ENCODE data around the gene FAF1.
"Not testable (repeated sequence)": the region's sequence is repeated elsewhere in the genome, so short reads cannot be mapped to it uniquely, and the experiment has no call there.

The FAF1 gene

DNA sequence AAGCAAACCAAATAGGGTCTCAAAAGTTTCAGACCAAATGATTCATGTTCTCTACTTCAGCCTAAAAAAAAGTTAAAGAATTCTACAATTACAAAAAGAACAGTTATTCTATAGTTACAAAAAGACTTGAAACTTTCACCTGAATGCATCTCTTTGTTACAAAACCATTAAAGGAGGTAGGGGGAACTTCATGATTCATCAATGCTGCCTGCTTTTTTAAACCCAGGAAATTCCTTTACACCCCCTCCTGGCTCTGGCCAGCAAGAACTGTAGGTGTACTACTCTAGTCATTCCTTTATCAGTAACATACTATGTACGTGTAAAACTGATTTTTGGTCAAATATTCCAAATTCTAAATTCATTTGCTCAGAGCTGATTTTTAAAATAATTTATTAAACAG, 5.0 kb downstream of the FAF1 start:
- Histone ChIP-seq H2BK120ac (ENCODE audit: insufficient read depth, low read length, poor library complexity) (no peak overlapping the region), H3K14ac (ENCODE audit: low read length) (no peak overlapping the region), H4K91ac (ENCODE audit: low read depth, low read length) (no peak overlapping the region), H3K4me3 (ENCODE audit: low read depth, low read length) (no peak overlapping the region), H3K4me2 (ENCODE audit: low read length) (no peak overlapping the region), H4K12ac (ENCODE audit: low read depth, low read length) (no peak overlapping the region), H3K27ac (ENCODE audit: low read depth, low read length) (no peak overlapping the region), H3K36me3 (ENCODE audit: control insufficient read depth in 1 of 2, insufficient read depth in 2 of 2, low read length in 2 of 2) (peaks cover 0 to 3% of the 10 kb centered on the region in 2 experiments), H2AK5ac (ENCODE audit: low read length) (no peak overlapping the region), H2AFZ (ENCODE audit: insufficient read depth, low read length, poor library complexity) (no peak overlapping the region), H3K18ac (ENCODE audit: low read length) (no peak overlapping the region), H3K27me3 (ENCODE audit: insufficient read depth, low read length) (no peaks in the 10 kb centered on the region), H3K9me3 (ENCODE audit: insufficient read depth, low read depth, low read length) (peaks cover 2% of the 10 kb centered on the region), H3K4me1 (ENCODE audit: control insufficient read depth in 1 of 2, insufficient read depth in 2 of 2, low read length in 2 of 2) (peaks cover 0 to 1% of the 10 kb centered on the region in 2 experiments), H3K79me2 (ENCODE audit: control insufficient read depth, insufficient read depth, low read length, poor library complexity) (peaks cover 2% of the 10 kb centered on the region), H2BK5ac (ENCODE audit: low read depth, low read length, poor library complexity) (no peak overlapping the region), H3K4ac (ENCODE audit: low read depth, low read length) (no peak overlapping the region), H3K79me1 (ENCODE audit: low read length) (peaks cover 3% of the 10 kb centered on the region), H4K8ac (ENCODE audit: low read depth, low read length) (no peak overlapping the region), H3K9ac (ENCODE audit: low read length) (no peak overlapping the region), H3K23ac (ENCODE audit: low read length) (no peak overlapping the region), H2BK12ac (ENCODE audit: low read length) (no peak overlapping the region)
- no CpG with 5 or more reads among the region's 1 CpG for WGBS (ENCODE audit: extremely low coverage, insufficient coverage, insufficient read length)
- DNase-seq, result no peak

DNA sequence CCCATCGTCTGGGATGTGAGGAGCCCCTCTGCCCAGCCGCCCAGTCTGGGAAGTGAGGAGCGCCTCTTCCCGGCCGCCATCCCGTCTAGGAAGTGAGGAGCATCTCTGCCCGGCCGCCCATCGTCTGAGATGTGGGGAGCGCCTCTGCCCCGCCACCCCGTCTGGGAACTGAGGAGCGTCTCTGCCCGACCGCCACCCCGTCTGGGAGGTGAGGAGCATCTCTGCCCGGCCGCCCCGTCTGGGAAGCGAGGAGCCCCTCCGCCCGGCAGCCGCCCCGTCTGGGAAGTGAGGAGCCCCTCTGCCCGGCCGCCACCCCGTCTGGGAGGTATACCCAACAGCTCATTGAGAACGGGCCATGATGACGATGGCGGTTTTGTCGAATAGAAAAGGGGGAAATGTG, 7.5 kb downstream of the FAF1 start:
- H3K27me3 ChIP-seq (ENCODE audit: insufficient read depth, low read length); H3K79me2 ChIP-seq (ENCODE audit: control insufficient read depth, insufficient read depth, low read length, poor library complexity); H3K9ac ChIP-seq (ENCODE audit: low read length); H3K4me2 ChIP-seq (ENCODE audit: low read length); H3K14ac ChIP-seq (ENCODE audit: low read length); H3K9me3 ChIP-seq (ENCODE audit: insufficient read depth, low read depth, low read length); H4K8ac ChIP-seq (ENCODE audit: low read depth, low read length); H3K79me1 ChIP-seq (ENCODE audit: low read length); H3K23ac ChIP-seq (ENCODE audit: low read length); H2AK5ac ChIP-seq (ENCODE audit: low read length); H3K4me3 ChIP-seq (ENCODE audit: low read depth, low read length); H2BK5ac ChIP-seq (ENCODE audit: low read depth, low read length, poor library complexity); H2BK120ac ChIP-seq (ENCODE audit: insufficient read depth, low read length, poor library complexity); H3K4me1 ChIP-seq (ENCODE audit: control insufficient read depth in 1 of 2, insufficient read depth in 2 of 2, low read length in 2 of 2); H2AFZ ChIP-seq (ENCODE audit: insufficient read depth, low read length, poor library complexity); H3K4ac ChIP-seq (ENCODE audit: low read depth, low read length); H4K91ac ChIP-seq (ENCODE audit: low read depth, low read length); H2BK12ac ChIP-seq (ENCODE audit: low read length); H3K27ac ChIP-seq (ENCODE audit: low read depth, low read length); H3K36me3 ChIP-seq (ENCODE audit: control insufficient read depth in 1 of 2, insufficient read depth in 2 of 2, low read length in 2 of 2); H4K12ac ChIP-seq (ENCODE audit: low read depth, low read length); DNase-seq; H3K18ac ChIP-seq (ENCODE audit: low read length): not testable (repeated sequence)
- no CpG with 5 or more reads among the region's 31 CpGs for WGBS (ENCODE audit: extremely low coverage, insufficient coverage, insufficient read length)

DNA sequence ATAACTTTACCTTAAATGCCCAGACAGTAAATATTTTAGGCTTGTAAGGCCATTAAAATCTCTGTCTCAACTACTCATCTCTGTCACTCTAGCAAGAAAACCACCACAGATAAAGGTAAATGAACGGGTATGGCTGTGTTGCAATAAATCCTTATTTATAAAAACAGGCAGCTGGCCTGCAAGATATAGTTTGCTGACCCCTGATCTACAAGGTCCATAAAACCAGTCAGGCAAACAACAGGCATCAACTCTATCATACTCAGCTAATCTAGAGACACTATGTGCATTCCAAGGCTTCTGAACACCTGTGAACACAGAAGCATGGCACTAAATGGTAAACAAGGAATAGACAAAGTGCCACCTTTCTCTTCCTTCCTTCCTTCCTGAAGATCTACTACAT, 9.7 kb downstream of the FAF1 start:
- no peak overlapping the region for H3K9ac ChIP-seq (ENCODE audit: low read length)
- no peak for DNase-seq
- H3K79me2 ChIP-seq (ENCODE audit: control insufficient read depth, insufficient read depth, low read length, poor library complexity), result no peaks in the 10 kb centered on the region
- no peak overlapping the region for H3K4me3 ChIP-seq (ENCODE audit: low read depth, low read length)
- no peak overlapping the region for H3K18ac ChIP-seq (ENCODE audit: low read length)
- H2AK5ac ChIP-seq (ENCODE audit: low read length), result no peak overlapping the region
- H3K79me1 ChIP-seq (ENCODE audit: low read length), result no peaks in the 10 kb centered on the region
- H3K23ac ChIP-seq (ENCODE audit: low read length), result no peak overlapping the region
- H3K4ac ChIP-seq (ENCODE audit: low read depth, low read length), result no peak overlapping the region
- WGBS (ENCODE audit: extremely low coverage, insufficient coverage, insufficient read length), result no CpG with 5 or more reads among the region's 1 CpG
- peaks cover 0 to 3% of the 10 kb centered on the region in 2 experiments for H3K36me3 ChIP-seq (ENCODE audit: control insufficient read depth in 1 of 2, insufficient read depth in 2 of 2, low read length in 2 of 2)
- no peak overlapping the region for H2BK120ac ChIP-seq (ENCODE audit: insufficient read depth, low read length, poor library complexity)
- no peaks in the 10 kb centered on the region for H3K9me3 ChIP-seq (ENCODE audit: insufficient read depth, low read depth, low read length)
- H4K91ac ChIP-seq (ENCODE audit: low read depth, low read length), result no peak overlapping the region
- H3K14ac ChIP-seq (ENCODE audit: low read length), result no peak overlapping the region
- no peaks in the 10 kb centered on the region for H3K27me3 ChIP-seq (ENCODE audit: insufficient read depth, low read length)
- no peak overlapping the region for H4K12ac ChIP-seq (ENCODE audit: low read depth, low read length)
- H3K4me1 ChIP-seq (ENCODE audit: control insufficient read depth in 1 of 2, insufficient read depth in 2 of 2, low read length in 2 of 2), result no peaks in the 10 kb centered on the region
- no peak overlapping the region for H3K27ac ChIP-seq (ENCODE audit: low read depth, low read length)
- no peak overlapping the region for H3K4me2 ChIP-seq (ENCODE audit: low read length)
- H2BK12ac ChIP-seq (ENCODE audit: low read length), result no peak overlapping the region
- H2AFZ ChIP-seq (ENCODE audit: insufficient read depth, low read length, poor library complexity), result no peak overlapping the region
- no peak overlapping the region for H2BK5ac ChIP-seq (ENCODE audit: low read depth, low read length, poor library complexity)
- H4K8ac ChIP-seq (ENCODE audit: low read depth, low read length), result no peak overlapping the region

DNA sequence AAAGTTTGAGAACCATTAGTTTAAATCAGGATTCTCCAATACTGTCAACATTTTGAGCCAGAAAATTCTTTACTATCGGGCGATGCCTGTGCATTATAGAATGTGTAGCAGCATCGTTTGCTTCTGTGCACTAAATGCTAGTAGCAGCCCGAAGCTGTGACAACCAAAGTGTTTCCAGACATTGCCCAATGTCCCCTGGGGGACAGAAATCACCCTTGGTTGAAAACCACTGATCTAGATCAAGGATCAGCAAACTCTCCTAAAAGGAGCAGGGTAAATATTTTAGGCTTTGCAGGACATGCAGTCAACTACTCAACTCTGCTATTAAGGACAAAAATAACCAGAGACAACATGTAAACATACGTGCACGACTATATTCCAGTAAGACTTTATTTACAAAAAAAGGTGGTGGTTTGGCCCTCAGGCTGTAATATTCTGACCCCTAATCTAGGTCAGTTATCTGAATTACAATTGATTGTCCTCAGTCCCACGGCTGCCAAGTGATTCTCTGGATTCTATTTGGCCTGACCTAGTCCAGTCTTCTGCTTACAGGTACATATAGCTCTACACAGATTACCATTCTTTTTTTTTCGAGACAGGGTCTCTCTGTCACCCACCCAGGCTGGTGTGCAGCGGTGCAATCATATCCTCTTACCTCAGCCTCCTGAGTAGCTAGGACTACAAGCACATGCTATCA, 10.6 kb downstream of the FAF1 start:
- no peak overlapping the region for H3K9ac ChIP-seq (ENCODE audit: low read length)
- no peak overlapping the region for H2AK5ac ChIP-seq (ENCODE audit: low read length)
- no peak overlapping the region for H3K27ac ChIP-seq (ENCODE audit: low read depth, low read length)
- no peaks in the 10 kb centered on the region for H3K79me1 ChIP-seq (ENCODE audit: low read length)
- peak in 1 of 2 donors; percentile 10 for DNase-seq
- H2AFZ ChIP-seq (ENCODE audit: insufficient read depth, low read length, poor library complexity), result no peak overlapping the region
- no peaks in the 10 kb centered on the region for H3K36me3 ChIP-seq (ENCODE audit: control insufficient read depth in 1 of 2, insufficient read depth in 2 of 2, low read length in 2 of 2)
- no peak overlapping the region for H3K18ac ChIP-seq (ENCODE audit: low read length)
- no CpG with 5 or more reads among the region's 9 CpGs for WGBS (ENCODE audit: extremely low coverage, insufficient coverage, insufficient read length)
- H3K4ac ChIP-seq (ENCODE audit: low read depth, low read length), result no peak overlapping the region
- no peak overlapping the region for H3K4me2 ChIP-seq (ENCODE audit: low read length)
- no peak overlapping the region for H3K4me3 ChIP-seq (ENCODE audit: low read depth, low read length)
- H3K79me2 ChIP-seq (ENCODE audit: control insufficient read depth, insufficient read depth, low read length, poor library complexity), result no peaks in the 10 kb centered on the region
- no peak overlapping the region for H4K91ac ChIP-seq (ENCODE audit: low read depth, low read length)
- no peak overlapping the region for H3K14ac ChIP-seq (ENCODE audit: low read length)
- H3K23ac ChIP-seq (ENCODE audit: low read length), result no peak overlapping the region
- no peak overlapping the region for H4K8ac ChIP-seq (ENCODE audit: low read depth, low read length)
- no peak overlapping the region for H4K12ac ChIP-seq (ENCODE audit: low read depth, low read length)
- no peak overlapping the region for H2BK12ac ChIP-seq (ENCODE audit: low read length)
- no peaks in the 10 kb centered on the region for H3K27me3 ChIP-seq (ENCODE audit: insufficient read depth, low read length)
- no peaks in the 10 kb centered on the region for H3K9me3 ChIP-seq (ENCODE audit: insufficient read depth, low read depth, low read length)
- no peaks in the 10 kb centered on the region for H3K4me1 ChIP-seq (ENCODE audit: control insufficient read depth in 1 of 2, insufficient read depth in 2 of 2, low read length in 2 of 2)
- no peak overlapping the region for H2BK5ac ChIP-seq (ENCODE audit: low read depth, low read length, poor library complexity)
- no peak overlapping the region for H2BK120ac ChIP-seq (ENCODE audit: insufficient read depth, low read length, poor library complexity)
